GM21447 (cell line): Measurements from ENCODE around the gene ZEB1.

Source experiments
- ATAC-seq: cut with Tn5 transposase; IDR thresholded peaks from one replicate; pipeline ENCODE4 v1.9.1; 2021; ENCODE audit not compliant: unreplicated experiment

Gene ZEB1

GRCh38 chr10:31574577-31574976 lies 255.6 kb downstream of the ZEB1 start:
- ATAC-seq: no peak

GRCh38 chr10:31578181-31578852 lies 259.3 kb downstream of the ZEB1 start:
- no peak for ATAC-seq

- ATAC-seq: no peak
Observed at GRCh38 chr10:31578951-31579350, 259.9 kb downstream of the ZEB1 start.
